ENCODE measurements around the gene ATP8A2. TPM values are rescaled to one million over a fixed set of nuclear protein-coding genes. Genes with fewer than 3 reads are reported as not detected.

Gene ATP8A2
- total RNA-seq, 2 donors from 2014 or later, result 0.08 to 0.19 TPM

- no peak for DNase-seq (ENCODE audit: low spot score)
- Histone ChIP-seq H3K4me1 (no peaks in the 10 kb centered on the region), H3K4me3 (no peak overlapping the region), H3K27ac (no peak overlapping the region), H3K9me3 (no peaks in the 10 kb centered on the region), H3K36me3 (no peaks in the 10 kb centered on the region), H3K27me3 (no peaks in the 10 kb centered on the region)
- TF ChIP-seq, protein P1, sequence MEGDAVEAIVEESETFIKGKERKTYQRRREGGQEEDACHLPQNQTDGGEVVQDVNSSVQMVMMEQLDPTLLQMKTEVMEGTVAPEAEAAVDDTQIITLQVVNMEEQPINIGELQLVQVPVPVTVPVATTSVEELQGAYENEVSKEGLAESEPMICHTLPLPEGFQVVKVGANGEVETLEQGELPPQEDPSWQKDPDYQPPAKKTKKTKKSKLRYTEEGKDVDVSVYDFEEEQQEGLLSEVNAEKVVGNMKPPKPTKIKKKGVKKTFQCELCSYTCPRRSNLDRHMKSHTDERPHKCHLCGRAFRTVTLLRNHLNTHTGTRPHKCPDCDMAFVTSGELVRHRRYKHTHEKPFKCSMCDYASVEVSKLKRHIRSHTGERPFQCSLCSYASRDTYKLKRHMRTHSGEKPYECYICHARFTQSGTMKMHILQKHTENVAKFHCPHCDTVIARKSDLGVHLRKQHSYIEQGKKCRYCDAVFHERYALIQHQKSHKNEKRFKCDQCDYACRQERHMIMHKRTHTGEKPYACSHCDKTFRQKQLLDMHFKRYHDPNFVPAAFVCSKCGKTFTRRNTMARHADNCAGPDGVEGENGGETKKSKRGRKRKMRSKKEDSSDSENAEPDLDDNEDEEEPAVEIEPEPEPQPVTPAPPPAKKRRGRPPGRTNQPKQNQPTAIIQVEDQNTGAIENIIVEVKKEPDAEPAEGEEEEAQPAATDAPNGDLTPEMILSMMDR (IDR thresholded peaks at IDR 0.05), result no peak
These were observed 594.3 kb downstream of the ATP8A2 start for GRCh38 chr13:25966086-25966485.

DNA sequence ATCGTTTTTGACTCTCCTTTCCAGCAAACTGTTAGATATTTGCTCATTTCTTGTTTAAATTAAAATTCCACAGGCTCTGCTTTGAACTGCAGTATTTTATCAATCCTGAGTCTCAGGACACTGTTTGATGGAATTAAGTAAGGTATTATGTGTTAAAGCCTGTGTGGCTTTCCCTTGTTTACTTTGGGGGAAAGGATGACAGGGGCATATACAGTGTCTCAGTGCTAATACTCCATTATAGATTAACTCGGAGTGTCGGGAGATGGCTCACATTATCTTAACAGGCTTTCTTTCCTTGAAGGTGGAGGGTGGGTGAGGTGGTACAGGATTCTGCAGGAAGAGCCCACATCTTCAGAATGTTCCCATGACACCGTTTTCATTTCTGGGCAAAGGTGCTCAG lies 595.4 kb downstream of the ATP8A2 start:
- no peaks in the 10 kb centered on the region for H3K36me3 ChIP-seq
- TF ChIP-seq, protein P1 (IDR thresholded peaks at IDR 0.05), result no peak
- DNase-seq (ENCODE audit: low spot score), result no peak

DNA sequence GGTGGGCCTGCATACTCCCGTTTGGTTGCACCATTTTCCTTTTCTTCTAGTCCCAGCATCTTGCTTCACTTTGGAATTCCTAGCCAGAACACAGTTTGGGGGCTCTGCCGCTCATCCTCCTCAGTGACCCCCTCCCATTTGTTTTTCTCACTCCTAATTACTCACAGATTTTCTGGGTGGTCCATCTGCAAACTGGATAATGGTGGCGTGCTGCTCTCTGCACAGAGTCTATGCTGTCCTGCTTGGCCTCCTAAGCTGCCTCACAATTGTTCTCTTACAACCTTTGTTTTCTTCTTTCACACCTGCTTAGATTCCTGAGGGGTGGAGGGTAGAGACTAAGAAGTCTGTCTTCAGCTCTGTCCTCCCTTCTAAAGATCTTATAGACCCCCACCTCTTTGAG lies 599.3 kb downstream of the ATP8A2 start:
- no peak overlapping the region for H3K4me3 ChIP-seq
- no peak for DNase-seq (ENCODE audit: low spot score)
- no peak overlapping the region for H3K27ac ChIP-seq
- H3K36me3 ChIP-seq, result no peaks in the 10 kb centered on the region
- no peaks in the 10 kb centered on the region for H3K4me1 ChIP-seq
- H3K9me3 ChIP-seq, result no peaks in the 10 kb centered on the region
- TF ChIP-seq, protein P1 (IDR thresholded peaks at IDR 0.05), result no peak
- H3K27me3 ChIP-seq, result no peaks in the 10 kb centered on the region

More for the DNA sequence above, 595.4 kb downstream of the ATP8A2 start:
- H3K4me1 ChIP-seq, result no peaks in the 10 kb centered on the region
- no peak overlapping the region for H3K4me3 ChIP-seq
- no peaks in the 10 kb centered on the region for H3K27me3 ChIP-seq
- no peak overlapping the region for H3K27ac ChIP-seq
- no peaks in the 10 kb centered on the region for H3K9me3 ChIP-seq

- DNase-seq (ENCODE audit: low spot score), result no peak
These were observed 599.8 kb downstream of the ATP8A2 start for GRCh38 chr13:25971459-25972145.

GRCh38 chr13:25973085-25973484 lies 601.3 kb downstream of the ATP8A2 start:
- no peak for DNase-seq (ENCODE audit: low spot score)
- H3K4me3 ChIP-seq, result no peak overlapping the region
- H3K9me3 ChIP-seq, result no peaks in the 10 kb centered on the region
- H3K27me3 ChIP-seq, result no peaks in the 10 kb centered on the region
- H3K36me3 ChIP-seq, result no peaks in the 10 kb centered on the region
- TF ChIP-seq, protein P1 (IDR thresholded peaks at IDR 0.05), result no peak
- no peak overlapping the region for H3K27ac ChIP-seq
- H3K4me1 ChIP-seq, result no peaks in the 10 kb centered on the region

More at GRCh38 chr13:25971459-25972145, 599.8 kb downstream of the ATP8A2 start:
- H3K9me3 ChIP-seq, result no peaks in the 10 kb centered on the region
- no peak overlapping the region for H3K4me3 ChIP-seq
- H3K27ac ChIP-seq, result no peak overlapping the region
- no peaks in the 10 kb centered on the region for H3K27me3 ChIP-seq
- no peaks in the 10 kb centered on the region for H3K36me3 ChIP-seq
- H3K4me1 ChIP-seq, result no peaks in the 10 kb centered on the region
- TF ChIP-seq, protein P1 (IDR thresholded peaks at IDR 0.05), result no peak

DNA sequence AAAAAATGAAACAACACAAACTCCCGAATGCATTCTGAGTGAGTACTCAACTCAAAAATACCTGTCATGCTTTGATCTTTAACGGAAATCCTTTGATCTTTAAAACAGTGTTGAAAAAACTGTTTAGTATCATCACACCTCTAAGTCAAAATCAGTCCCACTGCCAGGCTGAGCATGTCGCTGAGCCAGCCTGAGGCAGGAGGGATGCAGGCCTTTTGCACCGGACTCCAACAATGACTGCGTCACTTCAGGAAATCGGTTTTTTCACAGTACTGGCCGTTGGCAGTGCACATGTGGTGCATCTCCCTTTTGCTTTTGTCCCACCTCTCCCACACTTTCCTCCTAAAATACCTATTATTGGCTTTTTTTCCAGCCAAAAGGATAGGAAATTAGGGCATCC lies 601.8 kb downstream of the ATP8A2 start:
- DNase-seq (ENCODE audit: low spot score), result no peak
- no peaks in the 10 kb centered on the region for H3K27me3 ChIP-seq

More for the DNA sequence above, 601.8 kb downstream of the ATP8A2 start:
- Histone ChIP-seq H3K4me3 (no peak overlapping the region), H3K27ac (no peak overlapping the region), H3K36me3 (no peaks in the 10 kb centered on the region), H3K9me3 (no peaks in the 10 kb centered on the region), H3K4me1 (no peaks in the 10 kb centered on the region)
- TF ChIP-seq, protein P1 (IDR thresholded peaks at IDR 0.05), result no peak
